Measurements from ENCODE around the gene KCNJ16.
A peak's percentile ranks its signal among the peaks of the same experiment; 100 is the strongest.

GRCh38 chr17:70100983-70101382, 26.0 kb downstream of the KCNJ16 start:
- TF ChIP-seq CTCF (conservative IDR thresholded peaks at IDR 0.05; ENCODE audit: low read length) (peak; percentile 28; the same call in 1 of the 2 replicates), EZH2phosphoT487 (IDR thresholded peaks at IDR 0.05; ENCODE audit: borderline replicate concordance) (no peak)

Measured in Loucy (cell line).